RCC 7860 (cell line): ENCODE measurements around the gene FAM76B.

Experiments used
- DNase-seq: peaks from one replicate; pipeline ENCODE4 v3.0.0-alpha.2; 2015; ENCODE audit warnings: low spot score
- FAIRE-seq: peaks from 2 replicates; lab custom pipeline; 2012; peaks lifted over from hg19 to GRCh38; lab: Jason Lieb, UNC

Gene FAM76B

GRCh38 chr11:95792700-95793099 lies 3.1 kb upstream of the FAM76B start:
- DNase-seq (no peak), FAIRE-seq (no peak)

GRCh38 chr11:95792200-95792599 lies 2.6 kb upstream of the FAM76B start:
- DNase-seq, result no peak
- FAIRE-seq, result no peak

- DNase-seq, result no peak
- no peak for FAIRE-seq
These were observed 2.1 kb upstream of the FAM76B start for GRCh38 chr11:95791709-95792033.

GRCh38 chr11:95790933-95791708 lies 1.5 kb upstream of the FAM76B start:
- FAIRE-seq (no peak), DNase-seq (peak; percentile 37)

- DNase-seq (peak; percentile 93), FAIRE-seq (peak; percentile 72)
These were observed 746 bp upstream of the FAM76B start, which contains the start of gene CEP57 for GRCh38 chr11:95790123-95790932. Gene CEP57, plus strand, starts transcription at chr11:95790498. Its CDS starts 201 bp downstream, at chr11:95790699.

GRCh38 chr11:95788921-95789505 lies 569 bp downstream of the FAM76B start:
- FAIRE-seq (no peak), DNase-seq (no peak)

- DNase-seq (no peak), FAIRE-seq (no peak)
These were observed 9.0 kb downstream of the FAM76B start for GRCh38 chr11:95780544-95780943.

- FAIRE-seq (no peak), DNase-seq (no peak)
These were observed 10.9 kb downstream of the FAM76B start for GRCh38 chr11:95778699-95779098.

GRCh38 chr11:95776859-95777258 lies 12.7 kb downstream of the FAM76B start:
- FAIRE-seq (no peak), DNase-seq (no peak)

- DNase-seq (no peak), FAIRE-seq (no peak)
These were observed 21.1 kb downstream of the FAM76B start for GRCh38 chr11:95768521-95768920.

- no peak for DNase-seq
- FAIRE-seq, result no peak
These were observed 22.1 kb downstream of the FAM76B start for GRCh38 chr11:95767498-95767897.

- DNase-seq, result no peak
- no peak for FAIRE-seq
These were observed 22.9 kb downstream of the FAM76B start for GRCh38 chr11:95766701-95767100.

GRCh38 chr11:95764267-95764898 lies 25.2 kb downstream of the FAM76B start:
- peak; percentile 83 for FAIRE-seq
- peak; percentile 37 for DNase-seq

GRCh38 chr11:95762534-95762933 lies 27.0 kb downstream of the FAM76B start:
- DNase-seq (no peak), FAIRE-seq (no peak)

- no peak for FAIRE-seq
- no peak for DNase-seq
These were observed 28.6 kb downstream of the FAM76B start for GRCh38 chr11:95760941-95761340.

GRCh38 chr11:95751515-95751914 lies 38.1 kb downstream of the FAM76B start:
- FAIRE-seq, result no peak
- DNase-seq, result no peak

- FAIRE-seq, result no peak
- no peak for DNase-seq
These were observed 39.5 kb downstream of the FAM76B start for GRCh38 chr11:95750101-95750500.

GRCh38 chr11:95739108-95739938 lies 50.3 kb downstream of the FAM76B start:
- DNase-seq (no peak), FAIRE-seq (no peak)

- FAIRE-seq (no peak), DNase-seq (no peak)
These were observed 52.8 kb downstream of the FAM76B start for GRCh38 chr11:95736809-95737208.

- FAIRE-seq, result no peak
- DNase-seq, result no peak
These were observed 53.2 kb downstream of the FAM76B start for GRCh38 chr11:95736355-95736754.
